GM20000 (cell line): ENCODE measurements around the gene ZNF526.

Experiments
- DNase-seq: peaks from one replicate; pipeline ENCODE4 v3.0.0; 2012; ENCODE audit warnings: low spot score
- TF ChIP-seq, protein P1 (sequence below): IDR thresholded peaks from 2 replicates; pipeline ENCODE4 v1.5.1; 2012; ENCODE audit warnings: mild to moderate bottlenecking, control low read depth; ENCODE audit errors: extremely low read depth, missing control alignments

Gene ZNF526

GRCh38 chr19:42276284-42276683 is 56.2 kb downstream of the ZNF526 start:
- TF ChIP-seq, protein P1, sequence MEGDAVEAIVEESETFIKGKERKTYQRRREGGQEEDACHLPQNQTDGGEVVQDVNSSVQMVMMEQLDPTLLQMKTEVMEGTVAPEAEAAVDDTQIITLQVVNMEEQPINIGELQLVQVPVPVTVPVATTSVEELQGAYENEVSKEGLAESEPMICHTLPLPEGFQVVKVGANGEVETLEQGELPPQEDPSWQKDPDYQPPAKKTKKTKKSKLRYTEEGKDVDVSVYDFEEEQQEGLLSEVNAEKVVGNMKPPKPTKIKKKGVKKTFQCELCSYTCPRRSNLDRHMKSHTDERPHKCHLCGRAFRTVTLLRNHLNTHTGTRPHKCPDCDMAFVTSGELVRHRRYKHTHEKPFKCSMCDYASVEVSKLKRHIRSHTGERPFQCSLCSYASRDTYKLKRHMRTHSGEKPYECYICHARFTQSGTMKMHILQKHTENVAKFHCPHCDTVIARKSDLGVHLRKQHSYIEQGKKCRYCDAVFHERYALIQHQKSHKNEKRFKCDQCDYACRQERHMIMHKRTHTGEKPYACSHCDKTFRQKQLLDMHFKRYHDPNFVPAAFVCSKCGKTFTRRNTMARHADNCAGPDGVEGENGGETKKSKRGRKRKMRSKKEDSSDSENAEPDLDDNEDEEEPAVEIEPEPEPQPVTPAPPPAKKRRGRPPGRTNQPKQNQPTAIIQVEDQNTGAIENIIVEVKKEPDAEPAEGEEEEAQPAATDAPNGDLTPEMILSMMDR, result no peak
- DNase-seq, result no peak

DNA sequence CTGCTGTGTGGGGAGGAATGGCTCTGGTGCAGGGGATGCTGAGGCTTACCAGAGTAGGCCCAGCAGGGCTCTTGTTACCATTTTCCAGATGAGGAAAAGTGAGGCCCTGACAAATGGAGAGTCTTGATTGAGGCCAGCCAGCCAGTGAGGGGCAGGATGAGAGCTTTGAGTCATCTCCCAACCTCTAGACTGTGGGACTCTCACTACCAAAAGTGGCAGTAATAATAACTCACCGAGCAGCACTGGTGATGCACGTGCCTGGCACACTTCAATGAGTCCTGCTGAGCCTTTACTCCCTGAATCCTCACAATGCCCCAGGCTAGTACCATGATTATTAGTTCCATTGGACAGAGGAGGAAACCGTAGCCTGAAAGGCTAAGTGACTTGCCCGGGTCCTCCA is 56.7 kb downstream of the ZNF526 start:
- TF ChIP-seq, protein P1, result no peak

More for the DNA sequence above, 56.7 kb downstream of the ZNF526 start:
- DNase-seq, result no peak
